Measurements from ENCODE around the gene MST1R. TPM values are rescaled to one million over a fixed set of nuclear protein-coding genes. Genes with fewer than 3 reads are reported as not detected.

Gene MST1R
- total and polyA plus RNA-seq, 2 of the 4 experiments (the other 2 are of a cell fraction), result under 0.01 to 0.14 TPM

- WGBS, 2 experiments (ENCODE audit: extremely low coverage in 2 of 2, insufficient read length in 1 of 2), result 100% methylated on average over 1 of the region's 6 CpGs; no CpG with 5 or more reads in 1 of the 2 experiments
- Histone ChIP-seq H3K9ac (ENCODE audit: low read depth, low read length) (no peak overlapping the region), H3K4ac (ENCODE audit: low read depth, low read length) (no peak overlapping the region), H2AK9ac (replicated peaks; ENCODE audit: low read depth, low read length, poor library complexity) (no peak overlapping the region), H4K5ac (ENCODE audit: low read depth, low read length) (no peak overlapping the region), H3K79me1 (ENCODE audit: low read depth in 1 of 2, low read length in 2 of 2) (peaks cover 10 to 73% of the 10 kb centered on the region in 2 experiments), H3K4me2 (ENCODE audit: low read depth, low read length) (no peak overlapping the region), H3K36me3 (ENCODE audit: control insufficient read depth, insufficient read depth, low read length) (no peaks in the 10 kb centered on the region; the same call in 1 of the 2 replicates), H3K4me3 (ENCODE audit: insufficient read depth, low read depth, low read length) (no peak overlapping the region), H3K56ac (ENCODE audit: extremely low read depth, insufficient read depth, low read length) (no peak overlapping the region), H4K91ac (ENCODE audit: insufficient read depth, low read depth, low read length) (no peak overlapping the region), H3K4me1 (ENCODE audit: control insufficient read depth, insufficient read depth, low read length) (peaks cover 6% of the 10 kb centered on the region), H2AFZ (replicated peaks; ENCODE audit: low read length, poor library complexity) (no peak overlapping the region), H3K18ac (ENCODE audit: low read depth, low read length) (no peak overlapping the region), H3K23ac (ENCODE audit: low read depth, low read length) (no peak overlapping the region), H3K9me1 (ENCODE audit: insufficient read depth, low read length) (peaks cover 7% of the 10 kb centered on the region; the same call in 1 of the 2 replicates), H2BK5ac (ENCODE audit: low read depth, low read length, poor library complexity, severe bottlenecking) (no peak overlapping the region), H3K27me3 (ENCODE audit: control insufficient read depth, insufficient read depth, low read length) (no peaks in the 10 kb centered on the region), H2BK15ac (ENCODE audit: low read depth, low read length) (no peak overlapping the region), H2BK120ac (ENCODE audit: low read depth, low read length) (no peak overlapping the region), H3K27ac (ENCODE audit: insufficient read depth, low read length) (no peak overlapping the region), H2BK20ac (ENCODE audit: low read depth, low read length) (no peak overlapping the region), H3K14ac (replicated peaks; ENCODE audit: low read depth, low read length) (no peak overlapping the region), H4K20me1 (ENCODE audit: insufficient read depth, low read length) (peaks cover 75% of the 10 kb centered on the region), H4K8ac (ENCODE audit: low read depth in 2 of 2, low read length in 2 of 2) (no peak overlapping the region), H3K9me3 (ENCODE audit: control insufficient read depth, insufficient read depth, low read length) (no peaks in the 10 kb centered on the region), H2AK5ac (ENCODE audit: low read depth, low read length) (no peak overlapping the region)
- POLR2A ChIA-PET (ENCODE audit: unreplicated experiment), result no interaction called here
- no peak for TF ChIP-seq RFX5 (IDR thresholded peaks at IDR 0.05; ENCODE audit: low read depth, low read length)
- no peak for TF ChIP-seq CHD1 (IDR thresholded peaks at IDR 0.05; ENCODE audit: low read depth, low read length)
- no peak for TF ChIP-seq SMC3 (IDR thresholded peaks at IDR 0.05; ENCODE audit: low read depth, low read length)
- no peak for TF ChIP-seq CEBPB (IDR thresholded peaks at IDR 0.05; ENCODE audit: low read depth, low read length)
- in situ Hi-C loops (cut with MboI; ENCODE audit: low sequenced_read_pairs), result no loop called here
- ATAC-seq (ENCODE audit: low read depth) (no peak), DNase-seq (no peak)
- intact Hi-C loops (cut with micrococcal nuclease), result no loop called here
- dilution Hi-C loops (cut with HindIII; ENCODE audit: low sequenced_read_pairs, unreplicated experiment), result no loop called here
- CTCF ChIA-PET, result no interaction called here
- BruUV-seq (replicated peaks), result no TSS peak
These were observed 49.3 kb upstream of the MST1R start for GRCh38 chr3:49952924-49953323.
